Body of pancreas (tissue), 4 donors: ENCODE results near the gene MYH7. TPM values are rescaled to one million over a fixed set of nuclear protein-coding genes. Genes with fewer than 3 reads are reported as not detected.

Experiments
- ATAC-seq: fragments of 150-250 bp; one replicate; pipeline ENCODE4 v1.9.1; 2016
- DNase-seq, 4 donors: peaks; one replicate each; pipeline ENCODE4 v3.0.0-alpha.2; 2019
- H3K27ac ChIP-seq, 4 donors: fragments of 200-600 bp; sonication (generic); 1 replicate in 3 of 4; 2 replicates in 1 of 4; pipeline versions ENCODE4 v1.5.1 to v1.6.1; 2016 to 2019; ENCODE audit warnings: mild to moderate bottlenecking in 1 of 4, mixed read lengths in 1 of 4, moderate library complexity in 1 of 4
- H3K27me3 ChIP-seq, 2 donors: fragments of 200-600 bp; sonication (generic); one replicate each; pipeline ENCODE4 v1.6.0; 2016; ENCODE audit warnings: mild to moderate bottlenecking in 1 of 2
- H3K36me3 ChIP-seq, 2 donors: fragments of 200-600 bp; sonication (generic); replicated peaks in 1 of 2; 2 replicates each; pipeline ENCODE4 v1.5.1; 2016; ENCODE audit warnings: low read depth in 2 of 2; ENCODE audit not compliant: insufficient read depth in 1 of 2
- H3K4me1 ChIP-seq: fragments of 200-600 bp; sonication (generic); one replicate; pipeline ENCODE4 v1.6.0; 2016
- H3K4me3 ChIP-seq, 2 donors: fragments of 200-600 bp; sonication (generic); 1 replicate in 1 of 2; 2 replicates in 1 of 2; pipeline ENCODE4 v1.5.1; 2016 to 2019
- H3K9me3 ChIP-seq, 3 donors: fragments of 200-600 bp; sonication (generic); 1 replicate in 2 of 3; 2 replicates in 1 of 3; pipeline ENCODE4 v1.5.1; 2016
- POLR2A ChIP-seq, 3 donors: fragments of 450-650 bp; IDR thresholded peaks; one replicate each; pipeline ENCODE4 v1.6.1; 2016; ENCODE audit warnings: antibody characterized with exemption in 3 of 3, mild to moderate bottlenecking in 2 of 3
- WGBS, 2 donors: methylation state at CpG; one replicate each; pipeline ENCODE4 v1.1.5; 2017; 5-methylcytosine and 5-hydroxymethylcytosine counted together
- intact Hi-C: fragments of 100-400 bp; cut with DNase I; formaldehyde crosslinking; loops from one replicate; pipeline ENCODE4 v1.15.1; 2023
- total RNA-seq, 2 donors: library from RNA; depleted of rRNA; stranded (reverse); fragments of >200 nt; gene quantifications; one replicate each; pipeline ENCODE4 v1.1.0, GENCODE V29; 2016
- TF ChIP-seq, protein P1 (sequence below), 7 experiments: fragments of 450-650 bp in 4 of 7; fragments of 200-600 bp in 3 of 7; sonication (generic) in 3 of 7; IDR thresholded peaks; one replicate each; pipeline ENCODE4 v1.5.1; 2016 to 2019; ENCODE audit warnings: antibody characterized with exemption in 7 of 7

The MYH7 gene
- total RNA-seq, 2 donors from 2014 or later = 0.52 to 2.0 TPM

GRCh38 chr14:23434488-23435222, 805 bp downstream of the MYH7 start:
- no peaks in the 10 kb centered on the region for H3K36me3 ChIP-seq
- H3K4me1 ChIP-seq = no peaks in the 10 kb centered on the region
- intact Hi-C loops = no loop called here
- H3K9me3 ChIP-seq = no peaks in the 10 kb centered on the region
- H3K27ac ChIP-seq = no peak overlapping the region
- no peak for DNase-seq
- TF ChIP-seq, protein P1, sequence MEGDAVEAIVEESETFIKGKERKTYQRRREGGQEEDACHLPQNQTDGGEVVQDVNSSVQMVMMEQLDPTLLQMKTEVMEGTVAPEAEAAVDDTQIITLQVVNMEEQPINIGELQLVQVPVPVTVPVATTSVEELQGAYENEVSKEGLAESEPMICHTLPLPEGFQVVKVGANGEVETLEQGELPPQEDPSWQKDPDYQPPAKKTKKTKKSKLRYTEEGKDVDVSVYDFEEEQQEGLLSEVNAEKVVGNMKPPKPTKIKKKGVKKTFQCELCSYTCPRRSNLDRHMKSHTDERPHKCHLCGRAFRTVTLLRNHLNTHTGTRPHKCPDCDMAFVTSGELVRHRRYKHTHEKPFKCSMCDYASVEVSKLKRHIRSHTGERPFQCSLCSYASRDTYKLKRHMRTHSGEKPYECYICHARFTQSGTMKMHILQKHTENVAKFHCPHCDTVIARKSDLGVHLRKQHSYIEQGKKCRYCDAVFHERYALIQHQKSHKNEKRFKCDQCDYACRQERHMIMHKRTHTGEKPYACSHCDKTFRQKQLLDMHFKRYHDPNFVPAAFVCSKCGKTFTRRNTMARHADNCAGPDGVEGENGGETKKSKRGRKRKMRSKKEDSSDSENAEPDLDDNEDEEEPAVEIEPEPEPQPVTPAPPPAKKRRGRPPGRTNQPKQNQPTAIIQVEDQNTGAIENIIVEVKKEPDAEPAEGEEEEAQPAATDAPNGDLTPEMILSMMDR (IDR thresholded peaks at IDR 0.05) = no peak
- no peak overlapping the region for H3K4me3 ChIP-seq
- 57 to 71% methylated on average over 8 of the region's 8 CpGs for WGBS, 2 donors
- no peaks in the 10 kb centered on the region for H3K27me3 ChIP-seq
- ATAC-seq = no peak

DNA sequence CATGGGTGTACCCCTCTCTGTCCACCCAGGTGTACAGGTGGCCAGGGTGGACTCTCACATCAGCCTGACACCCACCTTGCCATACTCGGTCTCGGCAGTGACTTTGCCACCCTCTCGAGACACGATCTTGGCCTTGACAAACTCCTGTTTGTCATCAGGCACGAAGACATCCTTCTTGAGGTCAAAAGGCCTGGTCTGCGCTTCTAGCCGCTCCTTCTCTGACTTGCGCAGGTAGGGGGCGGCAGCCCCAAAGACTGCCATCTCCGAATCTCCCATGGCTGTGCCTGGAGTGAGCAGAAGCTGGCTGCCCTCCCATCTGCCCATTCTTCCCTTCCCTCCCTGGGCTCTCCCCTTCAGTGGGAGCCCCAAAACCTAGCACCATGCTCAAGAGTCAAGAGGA, 2.0 kb downstream of the MYH7 start:
- Histone ChIP-seq H3K9me3 (no peaks in the 10 kb centered on the region), H3K4me1 (no peaks in the 10 kb centered on the region), H3K36me3 (no peaks in the 10 kb centered on the region), H3K27me3 (no peaks in the 10 kb centered on the region), H3K27ac (no peak overlapping the region), H3K4me3 (no peak overlapping the region)
- 57 to 80% methylated on average over 8 to 10 of the region's 10 CpGs for WGBS, 2 donors
- DNase-seq (no peak), ATAC-seq (no peak)
- no peak for TF ChIP-seq POLR2A (IDR thresholded peaks at IDR 0.05)
- TF ChIP-seq, protein P1 (IDR thresholded peaks at IDR 0.05) = no peak
- intact Hi-C loops = no loop called here

- TF ChIP-seq POLR2A (IDR thresholded peaks at IDR 0.05) = no peak
- TF ChIP-seq, protein P1 (IDR thresholded peaks at IDR 0.05) = no peak
- H3K27me3 ChIP-seq = no peaks in the 10 kb centered on the region
- no peaks in the 10 kb centered on the region for H3K9me3 ChIP-seq
- DNase-seq (no peak), ATAC-seq (no peak)
- H3K36me3 ChIP-seq = no peaks in the 10 kb centered on the region
- no peak overlapping the region for H3K4me3 ChIP-seq
- intact Hi-C loops = no loop called here
- WGBS, 2 donors = 57 to 68% methylated on average over 9 to 10 of the region's 10 CpGs
- no peaks in the 10 kb centered on the region for H3K4me1 ChIP-seq
- H3K27ac ChIP-seq = no peak overlapping the region
Observed at GRCh38 chr14:23432946-23433345, 2.5 kb downstream of the MYH7 start.

GRCh38 chr14:23432102-23432925, 3.1 kb downstream of the MYH7 start:
- intact Hi-C loops = no loop called here
- Histone ChIP-seq H3K9me3 (no peaks in the 10 kb centered on the region), H3K27me3 (no peaks in the 10 kb centered on the region), H3K4me1 (no peaks in the 10 kb centered on the region), H3K27ac (no peak overlapping the region), H3K4me3 (no peak overlapping the region), H3K36me3 (no peaks in the 10 kb centered on the region)
- TF ChIP-seq, protein P1 (IDR thresholded peaks at IDR 0.05) = no peak
- no peak for TF ChIP-seq POLR2A (IDR thresholded peaks at IDR 0.05)
- DNase-seq = no peak
- WGBS, 2 donors = 61 to 64% methylated on average over 17 of the region's 17 CpGs
- no peak for ATAC-seq
